ENCODE data around the gene HCRTR2.

The HCRTR2 gene

DNA sequence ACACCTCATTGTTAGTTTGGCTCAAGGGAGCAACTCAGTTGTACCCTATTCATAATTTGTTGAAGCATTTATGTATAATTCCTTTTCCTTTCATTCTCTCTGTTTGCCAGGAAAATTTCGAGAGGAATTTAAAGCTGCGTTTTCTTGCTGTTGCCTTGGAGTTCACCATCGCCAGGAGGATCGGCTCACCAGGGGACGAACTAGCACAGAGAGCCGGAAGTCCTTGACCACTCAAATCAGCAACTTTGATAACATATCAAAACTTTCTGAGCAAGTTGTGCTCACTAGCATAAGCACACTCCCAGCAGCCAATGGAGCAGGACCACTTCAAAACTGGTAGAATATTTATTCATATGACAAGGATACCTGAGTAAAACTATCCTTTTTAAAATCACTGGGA, 107.8 kb downstream of the HCRTR2 start:
- Histone ChIP-seq H3K9me3 (ENCODE audit: insufficient read depth, low read length) (no peaks in the 10 kb centered on the region), H3K27me3 (ENCODE audit: low read length) (no peaks in the 10 kb centered on the region), H2AFZ (ENCODE audit: low read depth, low read length, severe bottlenecking) (no peak overlapping the region), H3K9ac (ENCODE audit: low read length) (no peak overlapping the region), H3K9me2 (replicated peaks; ENCODE audit: insufficient read depth, low read length) (no peaks in the 10 kb centered on the region), H3K79me2 (ENCODE audit: insufficient read depth, low read length) (no peaks in the 10 kb centered on the region), H3F3A (ENCODE audit: insufficient read depth) (no peaks in the 10 kb centered on the region), H3K4me3 (ENCODE audit: insufficient read depth, low read length, poor library complexity, severe bottlenecking) (no peak overlapping the region), H3K27ac (ENCODE audit: low read depth, low read length) (no peak overlapping the region), H3K4me2 (ENCODE audit: low read depth, low read length, poor library complexity, severe bottlenecking) (no peak overlapping the region), H3K36me3 (ENCODE audit: low read length) (no peaks in the 10 kb centered on the region), H4K20me1 (ENCODE audit: low read depth, low read length) (no peaks in the 10 kb centered on the region)
- TF ChIP-seq, protein P1, sequence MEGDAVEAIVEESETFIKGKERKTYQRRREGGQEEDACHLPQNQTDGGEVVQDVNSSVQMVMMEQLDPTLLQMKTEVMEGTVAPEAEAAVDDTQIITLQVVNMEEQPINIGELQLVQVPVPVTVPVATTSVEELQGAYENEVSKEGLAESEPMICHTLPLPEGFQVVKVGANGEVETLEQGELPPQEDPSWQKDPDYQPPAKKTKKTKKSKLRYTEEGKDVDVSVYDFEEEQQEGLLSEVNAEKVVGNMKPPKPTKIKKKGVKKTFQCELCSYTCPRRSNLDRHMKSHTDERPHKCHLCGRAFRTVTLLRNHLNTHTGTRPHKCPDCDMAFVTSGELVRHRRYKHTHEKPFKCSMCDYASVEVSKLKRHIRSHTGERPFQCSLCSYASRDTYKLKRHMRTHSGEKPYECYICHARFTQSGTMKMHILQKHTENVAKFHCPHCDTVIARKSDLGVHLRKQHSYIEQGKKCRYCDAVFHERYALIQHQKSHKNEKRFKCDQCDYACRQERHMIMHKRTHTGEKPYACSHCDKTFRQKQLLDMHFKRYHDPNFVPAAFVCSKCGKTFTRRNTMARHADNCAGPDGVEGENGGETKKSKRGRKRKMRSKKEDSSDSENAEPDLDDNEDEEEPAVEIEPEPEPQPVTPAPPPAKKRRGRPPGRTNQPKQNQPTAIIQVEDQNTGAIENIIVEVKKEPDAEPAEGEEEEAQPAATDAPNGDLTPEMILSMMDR (IDR thresholded peaks at IDR 0.05; ENCODE audit: insufficient read depth, low read length, poor library complexity, severe bottlenecking) = no peak
- no peak for TF ChIP-seq EZH2phosphoT487 (conservative IDR thresholded peaks at IDR 0.05; ENCODE audit: low read length)

DNA sequence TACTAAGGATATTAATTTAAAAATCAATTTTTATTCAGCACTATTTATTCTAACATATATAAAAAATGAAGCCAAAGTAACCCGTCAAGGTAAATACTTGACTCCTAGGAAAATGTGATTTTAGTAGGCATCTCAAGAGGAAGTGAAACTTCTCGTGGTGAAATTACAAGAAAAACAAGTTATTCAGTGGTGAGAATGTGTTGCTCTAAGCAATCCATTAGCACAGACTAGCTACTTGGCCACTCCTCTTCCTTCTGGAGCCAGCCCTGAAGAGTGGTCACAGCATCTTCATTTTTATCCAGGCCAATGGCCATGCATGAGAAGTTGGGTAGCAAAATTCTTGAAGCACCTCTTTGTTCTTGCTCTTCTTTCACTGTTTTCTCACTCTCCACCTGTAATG, 112.5 kb downstream of the HCRTR2 start:
- Histone ChIP-seq H4K20me1 (ENCODE audit: low read depth, low read length) (no peaks in the 10 kb centered on the region), H3K27me3 (ENCODE audit: low read length) (no peaks in the 10 kb centered on the region), H3F3A (ENCODE audit: insufficient read depth) (no peaks in the 10 kb centered on the region), H3K27ac (ENCODE audit: low read depth, low read length) (no peak overlapping the region), H3K9ac (ENCODE audit: low read length) (no peak overlapping the region), H3K9me2 (replicated peaks; ENCODE audit: insufficient read depth, low read length) (0 out of 2 replicates have a peak, but pooled peaks cover 2% of the 10 kb centered on the region), H3K36me3 (ENCODE audit: low read length) (no peaks in the 10 kb centered on the region), H3K4me2 (ENCODE audit: low read depth, low read length, poor library complexity, severe bottlenecking) (no peak overlapping the region), H3K9me3 (ENCODE audit: insufficient read depth, low read length) (no peaks in the 10 kb centered on the region), H3K79me2 (ENCODE audit: insufficient read depth, low read length) (no peaks in the 10 kb centered on the region), H3K4me3 (ENCODE audit: insufficient read depth, low read length, poor library complexity, severe bottlenecking) (no peak overlapping the region), H2AFZ (ENCODE audit: low read depth, low read length, severe bottlenecking) (no peak overlapping the region)
- TF ChIP-seq, protein P1 (IDR thresholded peaks at IDR 0.05; ENCODE audit: insufficient read depth, low read length, poor library complexity, severe bottlenecking) = no peak
- no peak for TF ChIP-seq EZH2phosphoT487 (conservative IDR thresholded peaks at IDR 0.05; ENCODE audit: low read length)

DNA sequence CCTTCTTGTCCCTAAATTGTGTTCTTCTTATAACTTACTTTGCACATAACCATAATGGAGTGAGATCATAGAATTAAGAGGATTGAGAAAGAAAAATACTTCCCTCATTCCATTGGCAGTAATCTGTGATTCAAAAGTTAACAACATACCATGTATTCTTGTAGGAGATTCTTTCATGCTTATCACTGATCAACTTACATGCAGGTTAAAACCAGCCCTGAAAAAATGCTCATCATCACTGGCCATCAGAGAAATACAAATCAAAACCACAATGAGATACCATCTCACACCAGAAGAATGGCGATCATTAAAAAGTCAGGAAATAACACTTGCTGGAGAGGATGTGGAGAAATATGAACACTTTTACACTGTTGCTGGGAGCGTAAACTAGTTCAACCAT, 116.4 kb downstream of the HCRTR2 start:
- Histone ChIP-seq H4K20me1 (ENCODE audit: low read depth, low read length) (no peaks in the 10 kb centered on the region), H2AFZ (ENCODE audit: low read depth, low read length, severe bottlenecking) (no peak overlapping the region), H3K27me3 (ENCODE audit: low read length) (no peaks in the 10 kb centered on the region), H3K9me2 (replicated peaks; ENCODE audit: insufficient read depth, low read length) (0 out of 2 replicates have a peak, but pooled peaks cover 2% of the 10 kb centered on the region), H3K9ac (ENCODE audit: low read length) (no peak overlapping the region), H3K4me2 (ENCODE audit: low read depth, low read length, poor library complexity, severe bottlenecking) (no peak overlapping the region), H3K9me3 (ENCODE audit: insufficient read depth, low read length) (no peaks in the 10 kb centered on the region), H3K36me3 (ENCODE audit: low read length) (no peaks in the 10 kb centered on the region), H3F3A (ENCODE audit: insufficient read depth) (no peaks in the 10 kb centered on the region), H3K27ac (ENCODE audit: low read depth, low read length) (no peak overlapping the region), H3K79me2 (ENCODE audit: insufficient read depth, low read length) (no peaks in the 10 kb centered on the region), H3K4me3 (ENCODE audit: insufficient read depth, low read length, poor library complexity, severe bottlenecking) (no peak overlapping the region)
- no peak for TF ChIP-seq EZH2phosphoT487 (conservative IDR thresholded peaks at IDR 0.05; ENCODE audit: low read length)
- TF ChIP-seq, protein P1 (IDR thresholded peaks at IDR 0.05; ENCODE audit: insufficient read depth, low read length, poor library complexity, severe bottlenecking) = no peak
